Right cardiac atrium (tissue), 5 donors: ENCODE data around the gene KCNH5. TPM values are rescaled to one million over a fixed set of nuclear protein-coding genes. Genes with fewer than 3 reads are reported as not detected.
"Not testable (repeated sequence)": the region's sequence is repeated elsewhere in the genome, so short reads cannot be mapped to it uniquely, and the experiment has no call there.

ENCODE experiments used
- ATAC-seq, 2 donors: fragments of 200-7000 bp; cut with Tn5 transposase; one replicate each; pipeline versions ENCODE4 v1.8.0 to v1.9.1; 2020; ENCODE audit warnings: moderate library complexity in 2 of 2, mild to moderate bottlenecking in 1 of 2
- DNase-seq, 3 donors: peaks; one replicate each; pipeline ENCODE4 v3.0.0-alpha.2; 2020
- H3K27ac ChIP-seq: one replicate; pipeline ENCODE4 v1.5.1; 2013; ENCODE audit warnings: mild to moderate bottlenecking, low read length, control low read depth, moderate library complexity
- H3K27me3 ChIP-seq: one replicate; pipeline ENCODE4 v1.6.1; 2013; ENCODE audit not compliant: control insufficient read depth, insufficient read depth
- H3K4me1 ChIP-seq: one replicate; pipeline ENCODE4 v1.6.1; 2013; ENCODE audit warnings: low read length; ENCODE audit not compliant: control insufficient read depth, insufficient read depth
- H3K4me3 ChIP-seq: one replicate; pipeline ENCODE4 v1.5.1; 2013; ENCODE audit warnings: low read length, control low read depth
- H3K9me3 ChIP-seq: one replicate; pipeline ENCODE4 v1.6.1; 2013; ENCODE audit warnings: low read length; ENCODE audit not compliant: control insufficient read depth
- WGBS: extraction: QIAGEN DNeasy Blood & Tissue Kit; methylation state at CpG from one replicate; pipeline ENCODE4 v1.1.7; 2013; 5-methylcytosine and 5-hydroxymethylcytosine counted together
- intact Hi-C, 4 donors: fragments of 100-400 bp; cut with DNase I; formaldehyde crosslinking; loops; one replicate each; pipeline versions ENCODE4 v1.11.0 to v1.14.0; 2022 to 2023
- polyA plus RNA-seq: library from polyadenylated mRNA; stranded (reverse); fragments of 200-250 nt; gene quantifications from one replicate; pipeline ENCODE4 v1.2.3, GENCODE V29; 2013
- total RNA-seq, 4 donors: library from RNA; stranded (reverse); fragmentation: NEBNext Ultra II Directional; extraction: Animal tissue kit (Norgen Biotek cat#: 25700); gene quantifications; one replicate each; pipeline ENCODE4 v1.2.1, GENCODE V29; 2021
- donor health status: healthy with polysubstance abuse.
- donor health status: DM: no; HTN: yes; CAD: no.
- donor health status: DM: no; HTN: no; CAD: no.
- donor health status: DM: no; HTN: yes; CAD: no; lungs with severe emphysema.
- donor health status: DM: yes; HTN: yes; CAD: no.

The KCNH5 gene
- total and polyA plus RNA-seq, 5 donors = not detected

GRCh38 chr14:62800577-62800976 is 244.7 kb downstream of the KCNH5 start:
- intact Hi-C loops = no loop called here
- ATAC-seq = no peak
- WGBS = 61% methylated on average over 3 of the region's 3 CpGs

GRCh38 chr14:62796431-62796830 is 248.8 kb downstream of the KCNH5 start:
- H3K27me3 ChIP-seq = no peaks in the 10 kb centered on the region
- no peak for DNase-seq
- no peaks in the 10 kb centered on the region for H3K4me1 ChIP-seq
- 81% methylated on average over 3 of the region's 3 CpGs for WGBS
- H3K4me3 ChIP-seq = no peak overlapping the region
- no peak overlapping the region for H3K27ac ChIP-seq
- no peaks in the 10 kb centered on the region for H3K9me3 ChIP-seq
- intact Hi-C loops = no loop called here
- no peak for ATAC-seq

More at GRCh38 chr14:62800577-62800976, 244.7 kb downstream of the KCNH5 start:
- no peaks in the 10 kb centered on the region for H3K27me3 ChIP-seq
- H3K4me3 ChIP-seq = no peak overlapping the region
- no peak overlapping the region for H3K27ac ChIP-seq
- no peak for DNase-seq
- H3K9me3 ChIP-seq = no peaks in the 10 kb centered on the region
- H3K4me1 ChIP-seq = no peaks in the 10 kb centered on the region

- DNase-seq (no peak), ATAC-seq (no peak)
- no peaks in the 10 kb centered on the region for H3K4me1 ChIP-seq
- no peaks in the 10 kb centered on the region for H3K9me3 ChIP-seq
- intact Hi-C loops = no loop called here
- no peak overlapping the region for H3K27ac ChIP-seq
- no peak overlapping the region for H3K4me3 ChIP-seq
- WGBS = 81% methylated on average over 5 of the region's 5 CpGs
- no peaks in the 10 kb centered on the region for H3K27me3 ChIP-seq
These were observed 252.7 kb downstream of the KCNH5 start for GRCh38 chr14:62792578-62792977.

- H3K27me3 ChIP-seq = not testable (repeated sequence)
These were observed 263.9 kb downstream of the KCNH5 start for GRCh38 chr14:62781328-62781727.

DNA sequence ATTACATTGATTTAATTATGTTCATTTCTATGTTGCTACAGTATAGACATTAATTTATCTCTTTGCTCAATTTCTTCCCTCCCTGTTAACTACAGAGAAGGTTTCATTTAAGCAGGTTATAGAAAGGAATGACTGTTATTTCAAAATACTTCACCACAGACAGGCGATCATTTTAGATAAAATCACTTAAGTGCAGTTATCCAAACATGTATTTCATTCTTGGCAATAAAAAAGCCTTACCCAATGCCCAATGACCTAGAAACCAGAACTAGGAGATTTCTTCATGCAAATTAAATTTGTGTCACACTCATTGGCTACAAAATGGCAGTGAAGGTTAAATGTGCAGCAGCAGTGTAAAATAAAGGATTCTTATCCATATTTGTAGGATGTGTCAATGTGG is 266.4 kb downstream of the KCNH5 start:
- intact Hi-C loops = no loop called here
- DNase-seq = no peak
- no peak for ATAC-seq
- H3K4me1 ChIP-seq = no peaks in the 10 kb centered on the region
- WGBS = 59% methylated on average over 1 of the region's 1 CpG
- H3K27ac ChIP-seq = no peak overlapping the region
- H3K4me3 ChIP-seq = no peak overlapping the region
- H3K9me3 ChIP-seq = no peaks in the 10 kb centered on the region
- no peaks in the 10 kb centered on the region for H3K27me3 ChIP-seq

More at GRCh38 chr14:62781328-62781727, 263.9 kb downstream of the KCNH5 start:
- H3K4me3 ChIP-seq, intact Hi-C loops, DNase-seq, ATAC-seq, H3K27ac ChIP-seq, H3K9me3 ChIP-seq, H3K4me1 ChIP-seq: not testable (repeated sequence)
- 44% methylated on average over 15 of the region's 15 CpGs for WGBS

- intact Hi-C loops = no loop called here
- H3K27me3 ChIP-seq = no peaks in the 10 kb centered on the region
These were observed 266.9 kb downstream of the KCNH5 start for GRCh38 chr14:62778310-62778709.

DNA sequence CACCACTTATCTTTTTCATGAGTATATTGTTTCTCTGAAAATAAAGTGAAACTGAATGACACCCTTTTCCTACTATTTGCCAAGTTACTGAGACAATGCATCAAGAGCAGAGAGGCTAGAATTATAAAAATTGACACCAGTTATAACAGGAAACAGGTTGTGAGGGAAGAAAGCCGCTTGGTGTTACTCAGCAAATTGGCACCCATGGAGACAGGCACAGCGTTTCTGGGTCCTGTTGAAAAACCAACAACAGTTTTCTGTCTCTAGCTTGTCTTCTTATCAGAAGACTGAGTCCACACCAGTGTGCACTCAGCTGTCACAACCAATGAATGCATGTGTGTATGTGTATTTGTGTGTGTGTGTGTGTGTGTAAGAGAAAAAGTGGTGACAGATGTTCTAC is 267.7 kb downstream of the KCNH5 start:
- 49% methylated on average over 2 of the region's 2 CpGs for WGBS
- intact Hi-C loops = no loop called here
- H3K4me3 ChIP-seq = no peak overlapping the region
- ATAC-seq (no peak), DNase-seq (no peak)
- H3K27ac ChIP-seq = no peak overlapping the region
- H3K9me3 ChIP-seq = no peaks in the 10 kb centered on the region
- no peaks in the 10 kb centered on the region for H3K4me1 ChIP-seq
- no peaks in the 10 kb centered on the region for H3K27me3 ChIP-seq

More at GRCh38 chr14:62778310-62778709, 266.9 kb downstream of the KCNH5 start:
- WGBS = 78% methylated on average over 2 of the region's 2 CpGs
- H3K27ac ChIP-seq = no peak overlapping the region
- DNase-seq (no peak), ATAC-seq (no peak)
- no peaks in the 10 kb centered on the region for H3K4me1 ChIP-seq
- no peaks in the 10 kb centered on the region for H3K9me3 ChIP-seq
- no peak overlapping the region for H3K4me3 ChIP-seq

DNA sequence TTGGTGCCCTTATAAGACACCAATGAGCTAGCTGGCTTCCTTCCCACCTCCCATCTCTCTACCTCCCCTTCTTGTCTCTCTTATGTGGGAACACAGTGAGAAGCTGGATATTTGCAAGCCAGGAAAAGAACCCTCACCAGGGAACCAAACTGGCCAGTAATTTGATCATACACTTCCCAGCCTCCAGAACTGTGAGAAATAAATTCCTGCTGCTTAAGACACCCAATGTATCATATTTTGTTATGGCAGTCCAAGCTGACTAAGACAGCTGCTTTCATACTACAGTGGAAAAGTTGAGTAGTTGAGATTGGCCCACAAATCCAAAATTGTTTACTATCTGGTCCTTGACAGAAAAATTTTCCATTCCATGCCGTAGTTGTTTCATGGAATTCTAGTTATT is 269.0 kb downstream of the KCNH5 start:
- Histone ChIP-seq H3K4me3 (no peak overlapping the region), H3K9me3 (no peaks in the 10 kb centered on the region), H3K27ac (no peak overlapping the region), H3K27me3 (no peaks in the 10 kb centered on the region), H3K4me1 (no peaks in the 10 kb centered on the region)
- 83% methylated on average over 1 of the region's 1 CpG for WGBS
- intact Hi-C loops = no loop called here
- no peak for ATAC-seq
- no peak for DNase-seq

GRCh38 chr14:62768753-62769152 is 276.5 kb downstream of the KCNH5 start:
- WGBS = 69% methylated on average over 2 of the region's 2 CpGs
- intact Hi-C loops = no loop called here
- Histone ChIP-seq H3K9me3 (no peaks in the 10 kb centered on the region), H3K4me3 (no peak overlapping the region), H3K27me3 (no peaks in the 10 kb centered on the region), H3K4me1 (no peaks in the 10 kb centered on the region), H3K27ac (no peak overlapping the region)
- no peak for ATAC-seq
- DNase-seq = no peak

DNA sequence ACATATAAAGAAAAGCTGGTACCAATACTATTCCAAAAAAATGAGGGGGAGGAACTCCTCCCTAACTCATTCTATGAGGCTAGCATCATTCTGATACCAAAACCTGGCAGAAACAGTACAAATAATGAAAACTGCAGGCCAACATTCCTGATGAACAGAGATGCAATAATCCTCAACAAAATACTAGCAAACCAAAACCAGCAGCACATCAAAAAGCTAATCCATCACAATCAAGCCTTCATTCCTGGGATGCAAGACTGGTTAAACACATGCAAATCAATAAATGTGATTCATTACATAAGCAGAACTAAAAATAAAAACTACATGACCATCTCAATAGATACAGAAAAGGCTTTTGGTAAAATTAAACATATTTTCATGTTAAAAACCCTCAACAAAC is 281.3 kb downstream of the KCNH5 start:
- intact Hi-C loops = no loop called here
- DNase-seq = no peak
- no peak for ATAC-seq

GRCh38 chr14:62759796-62760195 is 285.5 kb downstream of the KCNH5 start:
- Histone ChIP-seq H3K27me3 (no peaks in the 10 kb centered on the region), H3K4me1 (no peaks in the 10 kb centered on the region), H3K27ac (no peak overlapping the region), H3K9me3 (no peaks in the 10 kb centered on the region), H3K4me3 (no peak overlapping the region)
- WGBS = 63% methylated on average over 2 of the region's 2 CpGs
- no peak for DNase-seq
- ATAC-seq = no peak
- intact Hi-C loops = no loop called here

More for the DNA sequence above, 281.3 kb downstream of the KCNH5 start:
- Histone ChIP-seq H3K27me3 (no peaks in the 10 kb centered on the region), H3K9me3 (no peaks in the 10 kb centered on the region), H3K4me3 (no peak overlapping the region), H3K27ac (no peak overlapping the region), H3K4me1 (no peaks in the 10 kb centered on the region)

GRCh38 chr14:62746881-62747280 is 298.4 kb downstream of the KCNH5 start:
- H3K4me3 ChIP-seq, H3K27ac ChIP-seq, H3K9me3 ChIP-seq, intact Hi-C loops, ATAC-seq, H3K4me1 ChIP-seq, H3K27me3 ChIP-seq: not testable (repeated sequence)
- 95% methylated on average over 11 of the region's 11 CpGs for WGBS
- DNase-seq = peak in 2 of 3 donors; percentile 21 to 31
